H9 (cell line): ENCODE measurements around the gene IFNAR2. TPM values are rescaled to one million over a fixed set of nuclear protein-coding genes. Genes with fewer than 3 reads are reported as not detected.

Experiments used
- DNase-seq: peaks from one replicate; pipeline ENCODE4 v3.0.0-alpha.2; 2017
- H2AFZ ChIP-seq: one replicate; pipeline ENCODE4 v1.6.1; 2013; ENCODE audit warnings: mild to moderate bottlenecking, low read length, control low read depth, moderate library complexity
- H2AK5ac ChIP-seq: 2 replicates; pipeline ENCODE4 v1.6.1; 2013; ENCODE audit warnings: low read length, control low read depth, mixed read lengths; ENCODE audit not compliant: insufficient read length
- H2BK120ac ChIP-seq: one replicate; pipeline ENCODE4 v1.6.1; 2013; ENCODE audit warnings: low read depth, mild to moderate bottlenecking, low read length, control low read depth, inconsistent platforms; ENCODE audit not compliant: poor library complexity, severe bottlenecking
- H2BK12ac ChIP-seq: 2 replicates; pipeline ENCODE4 v1.6.1; 2013; ENCODE audit warnings: low read length, control low read depth, mixed read lengths, low read depth; ENCODE audit not compliant: insufficient read length
- H2BK15ac ChIP-seq: 2 replicates; pipeline ENCODE4 v1.6.1; 2013; ENCODE audit warnings: low read depth, low read length, control low read depth
- H2BK20ac ChIP-seq: one replicate; pipeline ENCODE4 v1.6.1; 2013; ENCODE audit warnings: low read depth, mild to moderate bottlenecking, low read length, control low read depth, inconsistent platforms; ENCODE audit not compliant: poor library complexity, severe bottlenecking
- H2BK5ac ChIP-seq: 2 replicates; pipeline ENCODE4 v1.6.1; 2013; ENCODE audit warnings: low read length, control low read depth, mixed read lengths; ENCODE audit not compliant: insufficient read length
- H3K14ac ChIP-seq: 2 replicates; pipeline ENCODE4 v1.6.1; 2013; ENCODE audit warnings: low read length, control low read depth; ENCODE audit not compliant: insufficient read depth
- H3K18ac ChIP-seq: 2 replicates; pipeline ENCODE4 v1.6.1; 2013; ENCODE audit warnings: low read depth, mild to moderate bottlenecking, mixed read lengths, low read length, control low read depth; ENCODE audit not compliant: insufficient read length
- H3K23ac ChIP-seq: 2 replicates; pipeline ENCODE4 v1.6.1; 2013; ENCODE audit warnings: low read length, control low read depth, mixed read lengths, low read depth; ENCODE audit not compliant: insufficient read length
- H3K23me2 ChIP-seq: 2 replicates; pipeline ENCODE4 v1.6.1; 2013; ENCODE audit warnings: low read depth, mild to moderate bottlenecking, mixed read lengths, low read length, control low read depth; ENCODE audit not compliant: insufficient read length, poor library complexity, severe bottlenecking
- H3K27ac ChIP-seq: 2 replicates; pipeline ENCODE4 v1.5.1; 2013; ENCODE audit warnings: low read length, control low read depth, mixed read lengths, low read depth; ENCODE audit not compliant: insufficient read length
- H3K27me3 ChIP-seq: 2 replicates; pipeline ENCODE4 v1.6.1; 2013; ENCODE audit warnings: low read length, control low read depth, inconsistent platforms; ENCODE audit not compliant: insufficient read depth
- H3K4ac ChIP-seq: 2 replicates; pipeline ENCODE4 v1.6.1; 2013; ENCODE audit warnings: low read depth, mild to moderate bottlenecking, control low read depth, inconsistent platforms, low read length, moderate library complexity
- H3K4me1 ChIP-seq: 2 replicates; pipeline ENCODE4 v1.6.1; 2013; ENCODE audit warnings: low read length, control low read depth, inconsistent platforms; ENCODE audit not compliant: insufficient read depth
- H3K4me2 ChIP-seq: 2 replicates; pipeline ENCODE4 v1.6.1; 2013; ENCODE audit warnings: low read length, control low read depth, mixed read lengths; ENCODE audit not compliant: insufficient read length, insufficient read depth
- H3K56ac ChIP-seq: 2 replicates; pipeline ENCODE4 v1.6.1; 2013; ENCODE audit warnings: low read depth, mild to moderate bottlenecking, mixed read lengths, low read length, control low read depth; ENCODE audit not compliant: insufficient read length
- H3K79me1 ChIP-seq: 2 replicates; pipeline ENCODE4 v1.6.1; 2013; ENCODE audit warnings: low read depth, mild to moderate bottlenecking, moderate library complexity, low read length, control low read depth, inconsistent platforms; ENCODE audit not compliant: insufficient read depth, poor library complexity, severe bottlenecking
- H3K79me2 ChIP-seq: 2 replicates; pipeline ENCODE4 v1.6.1; 2013; ENCODE audit warnings: low read length, control low read depth, inconsistent platforms; ENCODE audit not compliant: insufficient read depth
- H3K9ac ChIP-seq: 2 replicates; pipeline ENCODE4 v1.6.1; 2013; ENCODE audit warnings: low read length, control low read depth, mixed read lengths; ENCODE audit not compliant: insufficient read length; ENCODE audit errors: extremely low read depth
- H3K9me3 ChIP-seq: one replicate; pipeline ENCODE4 v1.6.1; 2013; ENCODE audit warnings: low read depth, low read length, inconsistent platforms; ENCODE audit not compliant: control insufficient read depth
- H3T11ph ChIP-seq: one replicate; pipeline ENCODE4 v1.6.1; 2013; ENCODE audit warnings: mild to moderate bottlenecking, low read length, control low read depth, inconsistent platforms
- H4K20me1 ChIP-seq: one replicate; pipeline ENCODE4 v1.6.1; 2013; ENCODE audit not compliant: control insufficient read depth, insufficient read length, insufficient read depth
- H4K5ac ChIP-seq: 2 replicates; pipeline ENCODE4 v1.6.1; 2013; ENCODE audit warnings: low read depth, mild to moderate bottlenecking, mixed read lengths, low read length, control low read depth; ENCODE audit not compliant: insufficient read length
- H4K8ac ChIP-seq: replicated peaks from 2 replicates; pipeline ENCODE4 v1.6.1; 2013; ENCODE audit warnings: low read length, control low read depth, mixed read lengths, low read depth; ENCODE audit not compliant: insufficient read length
- H4K91ac ChIP-seq: 2 replicates; pipeline ENCODE4 v1.6.1; 2013; ENCODE audit warnings: low read depth, mild to moderate bottlenecking, moderate library complexity, mixed read lengths, low read length, control low read depth; ENCODE audit not compliant: insufficient read length
- H3K27ac Mint-ChIP-seq, 3 experiments: 2 replicates in 2 of 3; 3 replicates in 1 of 3; pipeline ENCODE4 v1.8.0; 2020 to 2021; ENCODE audit warnings: mixed read lengths in 3 of 3, mild to moderate bottlenecking in 1 of 3, moderate library complexity in 1 of 3
- H3K27me3 Mint-ChIP-seq: 2 replicates; pipeline ENCODE4 v1.8.0; 2021; ENCODE audit warnings: low read depth, mild to moderate bottlenecking, moderate library complexity, mixed read lengths
- H3K36me3 Mint-ChIP-seq, 3 experiments: 2 replicates in 2 of 3; 3 replicates in 1 of 3; pipeline ENCODE4 v1.8.0; 2020 to 2021; ENCODE audit warnings: low read depth in 3 of 3, mixed read lengths in 3 of 3; ENCODE audit not compliant: insufficient read depth in 1 of 3
- H3K4me1 Mint-ChIP-seq, 2 experiments: 2 replicates each; pipeline ENCODE4 v1.8.0; 2020; ENCODE audit warnings: mixed read lengths in 2 of 2
- H3K4me3 Mint-ChIP-seq, 2 experiments: 2 replicates in 1 of 2; 3 replicates in 1 of 2; pipeline ENCODE4 v1.8.0; 2020 to 2021; ENCODE audit warnings: mild to moderate bottlenecking in 2 of 2, mixed read lengths in 2 of 2, moderate library complexity in 1 of 2
- H3K9me3 Mint-ChIP-seq, 2 experiments: 2 replicates in 1 of 2; 3 replicates in 1 of 2; pipeline ENCODE4 v1.8.0; 2020; ENCODE audit warnings: mild to moderate bottlenecking in 2 of 2, mixed read lengths in 2 of 2, moderate library complexity in 1 of 2
- CTCF ChIP-seq: fragments of 200-600 bp; sonication (generic); conservative IDR thresholded peaks from 3 replicates; pipeline ENCODE4 v1.8.0; 2021; ENCODE audit warnings: antibody characterized with exemption, mild to moderate bottlenecking
- WGBS: extraction: QIAGEN DNeasy Blood & Tissue Kit; methylation state at CpG from one replicate; pipeline ENCODE4 v1.1.7; 2013; ENCODE audit warnings: missing lambda C conversion rate, low lambda C conversion rate, mixed read lengths; ENCODE audit not compliant: insufficient read length; ENCODE audit errors: extremely low coverage; 5-methylcytosine and 5-hydroxymethylcytosine counted together
- total RNA-seq: library from RNA; stranded (reverse); gene quantifications from 2 replicates; pipeline ENCODE4 v1.2.1, GENCODE V29; 2021

The IFNAR2 gene
- total RNA-seq, 1 experiment from 2014 or later, result 14.4 TPM

DNA sequence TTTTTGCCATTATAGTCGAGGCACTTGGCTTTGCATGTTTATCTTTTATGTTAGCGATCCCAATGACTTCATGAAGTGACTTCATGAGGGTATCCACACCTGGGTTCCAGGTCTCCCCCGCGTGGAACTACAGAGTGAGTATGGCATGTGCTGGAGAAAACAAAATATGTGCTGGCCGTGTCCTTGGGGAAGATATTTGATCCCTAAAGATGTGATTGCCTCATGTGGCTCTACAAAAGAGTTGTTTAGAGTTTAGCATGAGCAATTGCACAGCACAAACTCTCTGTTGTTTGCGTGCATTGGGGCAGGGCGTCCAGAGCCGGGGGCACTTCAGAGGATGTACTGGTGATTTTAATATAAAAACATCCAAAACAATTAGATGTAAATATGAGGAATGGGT lies 41.2 kb downstream of the IFNAR2 start:
- Histone ChIP-seq H3K14ac (no peak overlapping the region), H2AFZ (no peak overlapping the region), H3K79me2 (no peaks in the 10 kb centered on the region), H2BK20ac (no peak overlapping the region), H2AK5ac (no peak overlapping the region), H3K4me2 (no peak overlapping the region), H3K27me3 (no peaks in the 10 kb centered on the region), H3K18ac (no peak overlapping the region), H3K4me1 (no peaks in the 10 kb centered on the region), H3K23ac (no peak overlapping the region), H2BK5ac (no peak overlapping the region), H3T11ph (no peak overlapping the region), H4K5ac (no peak overlapping the region), H3K23me2 (no peaks in the 10 kb centered on the region), H3K27ac (no peak overlapping the region), H2BK12ac (no peak overlapping the region), H3K4ac (no peak overlapping the region), H3K9ac (no peak overlapping the region), H4K8ac (no peak overlapping the region), H2BK120ac (no peak overlapping the region), H4K20me1 (no peaks in the 10 kb centered on the region), H2BK15ac (no peak overlapping the region; the same call in 1 of the 2 replicates), H3K56ac (no peak overlapping the region), H4K91ac (no peak overlapping the region), H3K9me3 (no peaks in the 10 kb centered on the region), H3K79me1 (no peaks in the 10 kb centered on the region)
- Mint-ChIP-seq H3K36me3 (no peaks in the 10 kb centered on the region; a peak in 1 of 7 replicates), H3K4me3 (no peak overlapping the region), H3K9me3 (no peaks in the 10 kb centered on the region), H3K27ac (no peak overlapping the region; a peak in 1 of 7 replicates), H3K4me1 (peaks cover 6 to 8% of the 10 kb centered on the region in 2 experiments), H3K27me3 (peaks cover 6% of the 10 kb centered on the region)
- WGBS, result no CpG with 5 or more reads among the region's 8 CpGs
- DNase-seq, result no peak
- TF ChIP-seq CTCF, result no peak
